ENCODE results near the gene SLF2. TPM values are rescaled to one million over a fixed set of nuclear protein-coding genes. Genes with fewer than 3 reads are reported as not detected.

SLF2 gene
- total RNA-seq, 4 donors from 2014 or later = 27.9 to 102 (median 59.9) TPM

DNA sequence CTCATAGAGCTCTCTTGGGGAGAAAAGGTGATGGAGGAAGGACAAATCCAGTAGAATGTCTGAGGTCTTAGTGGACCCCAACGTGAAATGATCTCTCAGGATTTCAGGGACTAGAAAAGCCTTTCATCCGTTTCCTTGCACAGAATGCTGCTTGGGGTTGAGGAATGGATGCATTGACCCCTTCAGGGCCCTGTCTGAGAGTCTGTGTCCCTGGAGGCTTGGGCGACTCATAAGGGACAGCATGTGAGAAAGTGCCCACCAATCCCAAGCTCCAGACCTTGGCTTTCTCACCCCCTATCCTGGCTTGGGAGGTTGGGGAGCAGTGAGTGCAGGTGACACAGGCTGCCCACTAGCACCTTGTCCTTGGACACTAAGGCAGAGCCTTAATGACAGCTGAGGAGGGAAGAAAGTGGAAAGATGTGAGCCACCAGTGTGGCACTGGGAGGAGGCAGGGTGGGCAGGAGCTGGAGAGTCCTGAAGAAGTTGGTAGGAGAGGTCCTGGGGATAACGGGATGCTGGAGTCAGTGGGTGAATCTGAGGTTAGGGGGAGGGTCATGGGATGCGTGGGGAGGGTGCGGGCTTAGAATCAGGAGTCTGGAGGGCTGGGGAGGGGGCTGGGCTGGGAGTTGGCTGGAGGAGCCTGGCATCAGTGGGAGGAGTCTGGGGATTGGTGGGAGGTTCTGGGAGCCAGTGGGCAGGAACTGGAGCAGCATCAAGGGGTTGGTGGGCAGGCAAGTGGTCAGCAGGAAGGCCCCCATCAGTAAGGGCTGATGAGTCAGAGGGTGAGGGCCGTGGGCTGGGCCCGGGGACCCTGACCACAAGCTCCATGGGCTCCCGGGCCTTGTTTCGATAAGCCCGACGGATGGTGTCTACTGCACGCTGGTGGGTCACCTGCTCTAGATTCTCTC lies 95.4 kb downstream of the SLF2 start:
- Histone ChIP-seq H3K27ac (peak overlapping the region; percentile 61 to 71), H3K27me3 (no peaks in the 10 kb centered on the region), H3K9me3 (no peaks in the 10 kb centered on the region), H3K36me3 (no peaks in the 10 kb centered on the region), H3K4me1 (peaks cover 4 to 6% of the 10 kb centered on the region in 2 donors), H3K4me3 (no peak overlapping the region)
- intact Hi-C loops (cut with DNase I; ENCODE audit: low total_unique reads) = no loop called here
- TF ChIP-seq, protein P1, sequence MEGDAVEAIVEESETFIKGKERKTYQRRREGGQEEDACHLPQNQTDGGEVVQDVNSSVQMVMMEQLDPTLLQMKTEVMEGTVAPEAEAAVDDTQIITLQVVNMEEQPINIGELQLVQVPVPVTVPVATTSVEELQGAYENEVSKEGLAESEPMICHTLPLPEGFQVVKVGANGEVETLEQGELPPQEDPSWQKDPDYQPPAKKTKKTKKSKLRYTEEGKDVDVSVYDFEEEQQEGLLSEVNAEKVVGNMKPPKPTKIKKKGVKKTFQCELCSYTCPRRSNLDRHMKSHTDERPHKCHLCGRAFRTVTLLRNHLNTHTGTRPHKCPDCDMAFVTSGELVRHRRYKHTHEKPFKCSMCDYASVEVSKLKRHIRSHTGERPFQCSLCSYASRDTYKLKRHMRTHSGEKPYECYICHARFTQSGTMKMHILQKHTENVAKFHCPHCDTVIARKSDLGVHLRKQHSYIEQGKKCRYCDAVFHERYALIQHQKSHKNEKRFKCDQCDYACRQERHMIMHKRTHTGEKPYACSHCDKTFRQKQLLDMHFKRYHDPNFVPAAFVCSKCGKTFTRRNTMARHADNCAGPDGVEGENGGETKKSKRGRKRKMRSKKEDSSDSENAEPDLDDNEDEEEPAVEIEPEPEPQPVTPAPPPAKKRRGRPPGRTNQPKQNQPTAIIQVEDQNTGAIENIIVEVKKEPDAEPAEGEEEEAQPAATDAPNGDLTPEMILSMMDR (IDR thresholded peaks at IDR 0.05) = no peak
- no peak for TF ChIP-seq POLR2A (IDR thresholded peaks at IDR 0.05)
- DNase-seq = no peak

DNA sequence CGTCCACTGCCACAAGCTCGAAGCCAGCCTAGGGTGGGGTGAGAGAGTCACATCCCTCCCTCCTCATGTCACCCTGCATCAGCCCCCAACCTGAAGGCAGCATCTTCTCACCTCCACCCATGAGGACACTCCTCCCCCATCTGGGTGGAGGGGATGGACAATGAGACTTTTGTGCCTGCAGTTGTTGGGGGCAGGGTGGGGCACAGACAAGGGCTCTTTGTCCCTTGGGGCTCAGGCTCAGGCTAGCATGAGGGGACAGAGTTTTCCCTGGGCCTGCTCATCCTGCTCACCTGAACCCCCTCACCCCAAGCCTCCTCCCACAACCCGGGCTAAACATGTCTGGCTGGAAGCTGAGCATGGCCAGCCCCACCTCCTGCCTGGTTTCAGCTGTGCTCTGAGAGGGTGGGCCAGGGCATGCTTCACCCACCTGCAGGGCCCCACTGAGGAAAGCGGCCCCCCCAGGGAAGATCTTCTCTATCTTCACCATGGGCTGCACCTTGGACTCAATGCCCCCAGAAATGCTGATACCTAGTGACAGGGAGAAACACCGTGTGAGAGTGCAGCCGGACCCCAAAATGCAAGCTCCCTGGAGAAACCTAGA lies 96.2 kb downstream of the SLF2 start:
- intact Hi-C loops (cut with DNase I; ENCODE audit: low total_unique reads) = no loop called here
- DNase-seq = no peak
- no peak for TF ChIP-seq POLR2A (IDR thresholded peaks at IDR 0.05)
- TF ChIP-seq, protein P1 (IDR thresholded peaks at IDR 0.05) = no peak
- no peaks in the 10 kb centered on the region for H3K36me3 ChIP-seq
- H3K4me3 ChIP-seq = no peak overlapping the region
- no peaks in the 10 kb centered on the region for H3K27me3 ChIP-seq
- peak overlapping the region in 1 of 2 donors; percentile 61 for H3K27ac ChIP-seq
- H3K9me3 ChIP-seq = no peaks in the 10 kb centered on the region
- peaks cover 4 to 6% of the 10 kb centered on the region in 2 donors for H3K4me1 ChIP-seq

DNA sequence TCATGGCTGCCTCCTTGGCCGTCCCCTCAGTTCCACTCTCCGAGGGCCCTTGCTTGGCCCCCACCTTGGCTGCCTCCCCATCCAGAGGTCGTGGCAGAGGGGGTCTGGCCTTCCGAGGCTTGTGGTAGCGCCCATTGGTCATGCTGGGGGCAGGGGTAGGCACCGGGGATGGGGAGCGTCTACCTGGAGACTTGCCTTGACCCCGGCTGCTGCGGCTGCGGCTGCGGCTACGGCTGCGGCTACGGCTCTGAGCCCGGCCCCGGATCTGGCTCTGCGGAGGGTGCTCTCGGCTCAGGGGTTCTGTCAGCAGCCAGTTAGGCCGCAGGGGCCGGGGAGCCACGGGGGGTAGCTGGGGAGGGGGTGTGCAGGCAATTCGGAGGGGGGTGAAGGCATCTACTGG lies 97.6 kb downstream of the SLF2 start:
- H3K36me3 ChIP-seq = no peaks in the 10 kb centered on the region
- intact Hi-C loops (cut with DNase I; ENCODE audit: low total_unique reads) = no loop called here
- no peaks in the 10 kb centered on the region for H3K27me3 ChIP-seq
- H3K4me3 ChIP-seq = no peak overlapping the region
- H3K9me3 ChIP-seq = no peaks in the 10 kb centered on the region
- no peak overlapping the region for H3K27ac ChIP-seq
- TF ChIP-seq, protein P1 (IDR thresholded peaks at IDR 0.05) = no peak
- no peak for TF ChIP-seq POLR2A (IDR thresholded peaks at IDR 0.05)
- DNase-seq = no peak
- H3K4me1 ChIP-seq = peaks cover 4 to 6% of the 10 kb centered on the region in 2 donors

DNA sequence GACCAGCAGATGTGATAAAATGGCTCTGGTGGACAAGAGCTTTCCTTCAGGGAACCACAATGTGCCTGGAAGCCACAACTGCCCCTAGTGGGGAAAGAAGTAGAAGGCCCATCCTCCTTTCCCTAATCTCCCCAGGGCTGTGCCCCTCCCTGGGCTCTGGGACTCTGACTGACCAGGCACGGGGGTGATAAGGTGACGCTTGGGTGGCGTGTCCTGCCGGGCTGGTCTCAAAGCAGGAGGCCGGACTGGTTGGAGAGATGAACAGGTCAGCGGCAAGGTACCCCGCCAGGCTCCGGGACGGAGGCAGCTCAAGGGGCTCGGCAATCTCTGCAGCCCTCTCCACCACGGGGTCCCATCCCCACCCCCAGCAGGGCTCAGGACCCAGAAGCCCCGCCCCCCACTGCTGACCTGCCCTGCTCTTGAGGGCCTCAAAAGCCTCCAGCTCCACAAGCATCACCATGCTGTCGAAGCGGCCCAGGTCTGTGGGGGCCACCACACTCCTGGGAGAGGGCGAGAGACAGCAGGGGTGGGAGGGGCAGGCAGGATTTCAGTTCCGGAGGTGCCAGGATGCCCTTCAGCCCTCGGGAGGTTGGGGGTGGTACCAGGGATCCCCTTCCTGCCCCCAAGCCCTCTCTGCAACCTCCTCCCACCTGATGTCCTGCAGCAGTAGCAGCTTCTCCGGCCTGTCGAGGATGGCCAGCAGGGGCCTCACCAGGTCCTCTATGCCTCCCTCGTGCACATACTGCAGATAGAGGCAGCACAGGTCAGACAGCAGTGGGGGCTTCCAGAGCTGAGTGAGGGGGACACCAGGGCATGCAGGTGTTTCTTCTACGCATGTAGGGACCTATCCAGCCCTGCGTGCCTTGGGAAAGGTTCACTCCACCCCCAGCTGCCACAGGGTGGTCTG lies 99.0 kb downstream of the SLF2 start:
- peak overlapping the region; percentile 13 to 60 for H3K27ac ChIP-seq
- intact Hi-C loops (cut with DNase I; ENCODE audit: low total_unique reads) = no loop called here
- DNase-seq = no peak
- no peaks in the 10 kb centered on the region for H3K9me3 ChIP-seq
- H3K4me1 ChIP-seq = peaks cover 4 to 6% of the 10 kb centered on the region in 2 donors
- no peaks in the 10 kb centered on the region for H3K36me3 ChIP-seq
- no peak overlapping the region for H3K4me3 ChIP-seq
- no peaks in the 10 kb centered on the region for H3K27me3 ChIP-seq
- TF ChIP-seq, protein P1 (IDR thresholded peaks at IDR 0.05) = no peak
- TF ChIP-seq POLR2A (IDR thresholded peaks at IDR 0.05) = no peak
